Epithelial cell of proximal tubule (primary cell): Measurements from ENCODE around the gene KIAA0040. TPM values are rescaled to one million over a fixed set of nuclear protein-coding genes. Genes with fewer than 3 reads are reported as not detected.

Source experiments
- DNase-seq: peaks from one replicate; pipeline ENCODE4 v3.0.0-alpha.2; 2011; ENCODE audit warnings: low read depth
- H3K4me3 ChIP-seq: 2 replicates; pipeline ENCODE4 v1.5.1; 2011; ENCODE audit warnings: low read depth, mild to moderate bottlenecking, low read length
- total RNA-seq: library from RNA; depleted of rRNA; stranded (reverse); fragments of >200 nt; gene quantifications from 2 replicates; pipeline ENCODE4 v1.2.3, GENCODE V29; 2015
- TF ChIP-seq, protein P1 (sequence below): conservative IDR thresholded peaks from 2 replicates; pipeline ENCODE4 v1.5.1; 2012; ENCODE audit warnings: low read depth, mild to moderate bottlenecking, low read length

KIAA0040 gene
- total RNA-seq, 1 donor from 2014 or later = 4.2 TPM

GRCh38 chr1:175133673-175134435 lies 58.7 kb downstream of the KIAA0040 start:
- H3K4me3 ChIP-seq = no peak overlapping the region
- TF ChIP-seq, protein P1, sequence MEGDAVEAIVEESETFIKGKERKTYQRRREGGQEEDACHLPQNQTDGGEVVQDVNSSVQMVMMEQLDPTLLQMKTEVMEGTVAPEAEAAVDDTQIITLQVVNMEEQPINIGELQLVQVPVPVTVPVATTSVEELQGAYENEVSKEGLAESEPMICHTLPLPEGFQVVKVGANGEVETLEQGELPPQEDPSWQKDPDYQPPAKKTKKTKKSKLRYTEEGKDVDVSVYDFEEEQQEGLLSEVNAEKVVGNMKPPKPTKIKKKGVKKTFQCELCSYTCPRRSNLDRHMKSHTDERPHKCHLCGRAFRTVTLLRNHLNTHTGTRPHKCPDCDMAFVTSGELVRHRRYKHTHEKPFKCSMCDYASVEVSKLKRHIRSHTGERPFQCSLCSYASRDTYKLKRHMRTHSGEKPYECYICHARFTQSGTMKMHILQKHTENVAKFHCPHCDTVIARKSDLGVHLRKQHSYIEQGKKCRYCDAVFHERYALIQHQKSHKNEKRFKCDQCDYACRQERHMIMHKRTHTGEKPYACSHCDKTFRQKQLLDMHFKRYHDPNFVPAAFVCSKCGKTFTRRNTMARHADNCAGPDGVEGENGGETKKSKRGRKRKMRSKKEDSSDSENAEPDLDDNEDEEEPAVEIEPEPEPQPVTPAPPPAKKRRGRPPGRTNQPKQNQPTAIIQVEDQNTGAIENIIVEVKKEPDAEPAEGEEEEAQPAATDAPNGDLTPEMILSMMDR = no peak
- no peak for DNase-seq

- TF ChIP-seq, protein P1 = no peak
- no peak for DNase-seq
- H3K4me3 ChIP-seq = no peak overlapping the region
These were observed 60.1 kb downstream of the KIAA0040 start for GRCh38 chr1:175132436-175132835.

GRCh38 chr1:175131095-175131494 lies 61.5 kb downstream of the KIAA0040 start:
- no peak overlapping the region for H3K4me3 ChIP-seq
- no peak for DNase-seq
- TF ChIP-seq, protein P1 = no peak

DNA sequence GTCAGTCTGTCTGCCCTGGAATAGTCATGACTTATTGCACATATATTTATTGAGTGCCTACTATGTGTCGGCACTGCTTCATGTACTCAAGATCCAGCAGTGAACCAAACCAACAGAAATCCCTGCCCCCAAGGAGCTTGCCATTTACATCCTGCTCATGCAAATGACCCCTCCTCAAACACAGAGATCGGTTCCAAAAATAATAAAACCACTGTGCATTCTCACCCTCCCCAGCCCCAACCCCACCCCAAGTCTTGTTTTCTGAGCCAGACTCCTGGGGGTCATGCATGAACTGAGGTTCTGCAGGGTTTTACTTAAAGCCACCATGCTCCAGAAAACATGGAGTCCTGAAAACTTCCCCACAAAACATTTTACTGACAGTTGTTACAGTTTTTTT lies 61.9 kb downstream of the KIAA0040 start:
- DNase-seq = no peak
- no peak overlapping the region for H3K4me3 ChIP-seq
- TF ChIP-seq, protein P1 = no peak

DNA sequence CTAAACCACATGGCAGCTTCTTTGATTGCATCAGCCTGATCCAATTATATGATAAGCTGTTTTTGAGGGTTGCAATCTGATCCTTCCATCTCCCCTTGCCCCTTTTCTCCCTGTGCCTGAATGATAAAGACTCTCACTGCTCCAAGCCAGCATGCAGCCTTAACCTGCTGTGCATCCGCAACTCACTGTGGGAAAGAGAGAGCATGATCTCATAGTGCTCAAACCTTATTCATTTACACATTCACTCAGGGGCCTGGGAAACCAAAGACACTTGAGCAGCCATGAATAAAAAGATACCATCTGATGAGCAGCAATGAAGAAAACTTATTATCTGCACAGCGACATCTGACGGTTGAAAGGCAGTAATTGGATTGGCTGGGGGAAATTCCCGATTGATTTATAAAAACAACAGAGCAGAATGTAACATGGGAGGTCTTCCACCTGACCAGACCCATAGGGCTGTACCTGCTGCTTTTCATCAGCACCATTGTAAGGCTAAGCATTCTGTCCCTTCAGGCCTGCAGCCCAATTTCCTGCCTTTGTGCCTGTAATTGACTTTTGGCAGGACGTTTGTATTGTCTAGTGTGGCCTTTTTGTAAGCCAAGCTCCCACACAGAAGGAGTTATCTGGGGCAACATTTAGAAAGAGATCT lies 62.5 kb downstream of the KIAA0040 start:
- TF ChIP-seq, protein P1 = peak; percentile 13
- H3K4me3 ChIP-seq = no peak overlapping the region
- peak; percentile 52 for DNase-seq

- no peak for DNase-seq
- TF ChIP-seq, protein P1 = no peak
- no peak overlapping the region for H3K4me3 ChIP-seq
These were observed 63.0 kb downstream of the KIAA0040 start for GRCh38 chr1:175129644-175129996.
